Liver (tissue), 9 donors: Measurements from ENCODE around the gene SMIM14. TPM values are rescaled to one million over a fixed set of nuclear protein-coding genes. Genes with fewer than 3 reads are reported as not detected.
"Not testable (repeated sequence)": the region's sequence is repeated elsewhere in the genome, so short reads cannot be mapped to it uniquely, and the experiment has no call there.

Experiments used
- DNase-seq: peaks from one replicate; pipeline ENCODE4 v3.0.0-alpha.2; 2017; ENCODE audit warnings: low spot score
- H3K27ac ChIP-seq, 2 donors: one replicate each; pipeline ENCODE4 v1.7.0; 2013; ENCODE audit warnings: inconsistent platforms in 2 of 2, low read length in 2 of 2, control low read depth in 1 of 2, low read depth in 1 of 2, mild to moderate bottlenecking in 1 of 2
- H3K27me3 ChIP-seq, 4 donors: one replicate each; pipeline versions ENCODE4 v1.6.1 to v1.7.0; 2013; ENCODE audit warnings: low read length in 3 of 4, inconsistent platforms in 1 of 4, mild to moderate bottlenecking in 1 of 4, moderate library complexity in 1 of 4; ENCODE audit not compliant: control insufficient read depth in 4 of 4, insufficient read depth in 4 of 4
- H3K36me3 ChIP-seq, 4 donors: one replicate each; pipeline versions ENCODE4 v1.6.1 to v1.7.0; 2013; ENCODE audit warnings: low read length in 3 of 4, mild to moderate bottlenecking in 3 of 4, low read depth in 1 of 4, moderate library complexity in 1 of 4; ENCODE audit not compliant: control insufficient read depth in 4 of 4, insufficient read depth in 3 of 4
- H3K4me1 ChIP-seq, 4 donors: one replicate each; pipeline versions ENCODE4 v1.6.1 to v1.7.0; 2013; ENCODE audit warnings: low read length in 3 of 4, mild to moderate bottlenecking in 3 of 4, moderate library complexity in 1 of 4; ENCODE audit not compliant: control insufficient read depth in 4 of 4, insufficient read depth in 4 of 4
- H3K4me3 ChIP-seq, 3 donors: one replicate each; pipeline versions ENCODE4 v1.6.1 to v1.7.0; 2013; ENCODE audit warnings: low read length in 3 of 3, control low read depth in 1 of 3, low read depth in 1 of 3, mild to moderate bottlenecking in 1 of 3
- H3K9ac ChIP-seq, 2 donors: one replicate each; pipeline ENCODE4 v1.7.0; 2013; ENCODE audit warnings: low read length in 2 of 2, mild to moderate bottlenecking in 2 of 2, moderate library complexity in 2 of 2, control low read depth in 1 of 2, low read depth in 1 of 2
- H3K9me3 ChIP-seq, 4 donors: one replicate each; pipeline versions ENCODE4 v1.6.1 to v1.7.0; 2013; ENCODE audit warnings: low read length in 3 of 4; ENCODE audit not compliant: control insufficient read depth in 4 of 4
- ATF3 ChIP-seq: IDR thresholded peaks from 2 replicates; pipeline ENCODE4 v1.6.1; 2016; ENCODE audit warnings: antibody characterized with exemption
- CTCF ChIP-seq: fragments of 150-350 bp; IDR thresholded peaks from 2 replicates; pipeline ENCODE4 v1.5.1; 2017; ENCODE audit warnings: improper control_type of control experiment, low read depth, low read length; ENCODE audit not compliant: missing input control
- EGR1 ChIP-seq, 2 donors: IDR thresholded peaks; 2 replicates each; pipeline ENCODE4 v1.6.1; 2016 to 2018; ENCODE audit warnings: antibody characterized with exemption in 2 of 2, low read depth in 2 of 2
- FOXA1 ChIP-seq: IDR thresholded peaks from 2 replicates; pipeline ENCODE4 v1.6.1; 2016; ENCODE audit warnings: antibody characterized with exemption
- FOXA2 ChIP-seq: IDR thresholded peaks from 2 replicates; pipeline ENCODE4 v1.6.1; 2016; ENCODE audit warnings: antibody characterized with exemption
- GABPA ChIP-seq, 2 donors: IDR thresholded peaks in 1 of 2; conservative IDR thresholded peaks in 1 of 2; 2 replicates each; pipeline ENCODE4 v1.6.1; 2016; ENCODE audit warnings: antibody characterized with exemption in 2 of 2, mild to moderate bottlenecking in 1 of 2, moderate library complexity in 1 of 2
- HNF4A ChIP-seq, 2 donors: conservative IDR thresholded peaks; 2 replicates each; pipeline ENCODE4 v1.6.1; 2016; ENCODE audit warnings: antibody characterized with exemption in 2 of 2, mild to moderate bottlenecking in 2 of 2
- HNF4G ChIP-seq: IDR thresholded peaks from 2 replicates; pipeline ENCODE4 v1.6.1; 2016; ENCODE audit warnings: antibody characterized with exemption
- JUND ChIP-seq, 2 donors: IDR thresholded peaks; 2 replicates each; pipeline ENCODE4 v1.6.1; 2016; ENCODE audit warnings: antibody characterized with exemption in 2 of 2
- NR2F2 ChIP-seq: IDR thresholded peaks from 2 replicates; pipeline ENCODE4 v1.6.1; 2016; ENCODE audit warnings: antibody characterized with exemption
- RAD21 ChIP-seq, 2 donors: IDR thresholded peaks; 2 replicates each; pipeline ENCODE4 v1.6.1; 2016; ENCODE audit warnings: antibody characterized with exemption in 2 of 2, mild to moderate bottlenecking in 2 of 2
- REST ChIP-seq: IDR thresholded peaks from 2 replicates; pipeline ENCODE4 v1.6.1; 2016; ENCODE audit warnings: antibody characterized with exemption, mild to moderate bottlenecking
- RXRA ChIP-seq, 2 donors: IDR thresholded peaks; 2 replicates each; pipeline ENCODE4 v1.6.1; 2017 to 2018; ENCODE audit warnings: antibody characterized with exemption in 2 of 2, mild to moderate bottlenecking in 1 of 2
- SP1 ChIP-seq: IDR thresholded peaks from 2 replicates; pipeline ENCODE4 v1.6.1; 2018; ENCODE audit warnings: antibody characterized with exemption, mild to moderate bottlenecking
- TAF1 ChIP-seq: conservative IDR thresholded peaks from 2 replicates; pipeline ENCODE4 v1.6.1; 2016; ENCODE audit warnings: antibody characterized with exemption, mild to moderate bottlenecking
- YY1 ChIP-seq: IDR thresholded peaks from 2 replicates; pipeline ENCODE4 v1.6.1; 2016; ENCODE audit warnings: antibody characterized with exemption, mild to moderate bottlenecking
- ZBTB33 ChIP-seq: IDR thresholded peaks from 2 replicates; pipeline ENCODE4 v1.6.1; 2016; ENCODE audit warnings: antibody characterized with exemption
- WGBS: extraction: QIAGEN DNeasy Blood & Tissue Kit; methylation state at CpG from one replicate; pipeline ENCODE4 v1.1.7; 2013; 5-methylcytosine and 5-hydroxymethylcytosine counted together
- polyA plus RNA-seq, 2 donors: library from polyadenylated mRNA; stranded (reverse) in 1 of 2; unstranded in 1 of 2; fragments of 200-250 nt in 1 of 2; fragments of >200 nt in 1 of 2; fragmentation: Nextera tagmentation in 1 of 2; extraction: Ambion mirVana in 1 of 2; gene quantifications; one replicate each; pipeline versions ENCODE4 v1.2.1 to v1.2.3, GENCODE V29; 2013 to 2015
- total RNA-seq, 2 donors: library from RNA; depleted of rRNA; stranded (reverse); fragments of >200 nt; gene quantifications; one replicate each; pipeline ENCODE4 v1.2.3, GENCODE V29; 2014
- TF ChIP-seq, protein P1 (sequence below): IDR thresholded peaks from 2 replicates; pipeline ENCODE4 v1.6.1; 2016; ENCODE audit warnings: antibody characterized with exemption
- donor health status: healthy.
- donor health status: healthy.
- donor health status: healthy.
- donor health status: healthy.
- donor health status: healthy.

Gene SMIM14
- total and polyA plus RNA-seq, 4 donors, result 21.1 to 311 (median 91.6) TPM

GRCh38 chr4:39515669-39516401 is 122.8 kb downstream of the SMIM14 start:
- H3K4me3 ChIP-seq, H3K9me3 ChIP-seq, H3K27me3 ChIP-seq, DNase-seq, H3K4me1 ChIP-seq: not testable (repeated sequence)
- 96% methylated on average over 14 of the region's 14 CpGs for WGBS
- peak overlapping the region in 1 of 2 donors; percentile 31 for H3K9ac ChIP-seq
- peak overlapping the region; percentile 32 to 46 for H3K27ac ChIP-seq
- peaks cover 11 to 33% (median 23%) of the 10 kb centered on the region in 4 donors for H3K36me3 ChIP-seq

DNA sequence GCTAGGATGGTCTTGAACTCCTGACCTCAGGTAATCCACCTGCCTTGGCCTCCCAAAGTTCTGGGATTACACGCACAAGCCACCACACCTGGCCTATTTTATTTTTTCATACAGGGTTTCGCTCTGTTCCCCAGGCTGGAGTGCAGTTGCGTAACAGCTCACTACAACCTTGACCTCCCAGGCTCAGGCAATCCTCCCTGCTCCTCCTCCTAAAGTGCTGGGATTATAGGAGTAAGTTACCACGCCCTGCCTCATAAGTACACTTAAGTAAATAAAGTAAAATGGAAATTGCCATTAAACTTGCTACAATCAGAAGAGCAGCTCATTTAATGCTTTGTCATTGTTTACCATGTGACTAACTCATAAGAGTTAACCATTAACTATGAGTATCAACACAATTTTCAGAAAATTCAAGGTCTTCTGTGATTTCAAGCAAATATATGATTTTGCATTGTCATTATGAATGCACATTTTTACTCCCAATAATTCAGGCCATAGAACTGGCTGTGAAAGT is 123.7 kb downstream of the SMIM14 start:
- 29% methylated on average over 4 of the region's 4 CpGs for WGBS
- peaks cover 15 to 41% (median 30%) of the 10 kb centered on the region in 4 donors for H3K36me3 ChIP-seq
- H3K27me3 ChIP-seq, result no peaks in the 10 kb centered on the region
- TF ChIP-seq NR2F2 (peak; percentile 80), YY1 (peak; percentile 74), HNF4G (peak; percentile 32), TAF1 (no peak), JUND (IDR thresholded peaks at IDR 0.05) (peak; percentile 72 to 79), HNF4A (conservative IDR thresholded peaks at IDR 0.05) (peak; percentile 84 to 87), FOXA1 (peak; percentile 90), EGR1 (IDR thresholded peaks at IDR 0.05; ENCODE audit: low read depth in 2 of 2) (peak in 1 of 2 donors; percentile 47), ZBTB33 (peak; percentile 63), FOXA2 (peak; percentile 93), REST (peak; percentile 31), SP1 (peak; percentile 82), CTCF (no peak), RXRA (IDR thresholded peaks at IDR 0.05) (peak; percentile 90 to 91), RAD21 (IDR thresholded peaks at IDR 0.05) (peak; percentile 41 to 54), GABPA (IDR thresholded peaks at IDR 0.05 in 1 of 2, conservative IDR thresholded peaks at IDR 0.05 in 1 of 2) (peak in 1 of 2 donors; percentile 34), ATF3 (peak; percentile 39)
- TF ChIP-seq, protein P1, sequence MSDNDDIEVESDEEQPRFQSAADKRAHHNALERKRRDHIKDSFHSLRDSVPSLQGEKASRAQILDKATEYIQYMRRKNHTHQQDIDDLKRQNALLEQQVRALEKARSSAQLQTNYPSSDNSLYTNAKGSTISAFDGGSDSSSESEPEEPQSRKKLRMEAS, result peak; percentile 62
- H3K9ac ChIP-seq, result peak overlapping the region in 1 of 2 donors; percentile 31
- H3K4me1 ChIP-seq, result peaks cover 4 to 8% (median 6%) of the 10 kb centered on the region in 4 donors
- DNase-seq, result no peak
- H3K4me3 ChIP-seq, result no peak overlapping the region
- no peaks in the 10 kb centered on the region for H3K9me3 ChIP-seq
- H3K27ac ChIP-seq, result peak overlapping the region; percentile 15 to 52

GRCh38 chr4:39514266-39514665 is 124.4 kb downstream of the SMIM14 start:
- H3K9me3 ChIP-seq, H3K9ac ChIP-seq, H3K4me3 ChIP-seq, H3K27me3 ChIP-seq, H3K4me1 ChIP-seq, DNase-seq: not testable (repeated sequence)
- 92% methylated on average over 1 of the region's 1 CpG for whole genome bisulfite sequencing
- peak overlapping the region in 1 of 2 donors; percentile 52 for H3K27ac ChIP-seq
- peaks cover 16 to 48% (median 36%) of the 10 kb centered on the region in 4 donors for H3K36me3 ChIP-seq
